GM21360 (cell line): ENCODE results near the gene AFMID.
"Not testable (repeated sequence)": the region's sequence is repeated elsewhere in the genome, so short reads cannot be mapped to it uniquely, and the experiment has no call there.

Experiments
- ATAC-seq: cut with Tn5 transposase; IDR thresholded peaks from one replicate; pipeline ENCODE4 v1.9.1; 2021; ENCODE audit warnings: mild to moderate bottlenecking, moderate library complexity; ENCODE audit not compliant: unreplicated experiment

Gene AFMID

DNA sequence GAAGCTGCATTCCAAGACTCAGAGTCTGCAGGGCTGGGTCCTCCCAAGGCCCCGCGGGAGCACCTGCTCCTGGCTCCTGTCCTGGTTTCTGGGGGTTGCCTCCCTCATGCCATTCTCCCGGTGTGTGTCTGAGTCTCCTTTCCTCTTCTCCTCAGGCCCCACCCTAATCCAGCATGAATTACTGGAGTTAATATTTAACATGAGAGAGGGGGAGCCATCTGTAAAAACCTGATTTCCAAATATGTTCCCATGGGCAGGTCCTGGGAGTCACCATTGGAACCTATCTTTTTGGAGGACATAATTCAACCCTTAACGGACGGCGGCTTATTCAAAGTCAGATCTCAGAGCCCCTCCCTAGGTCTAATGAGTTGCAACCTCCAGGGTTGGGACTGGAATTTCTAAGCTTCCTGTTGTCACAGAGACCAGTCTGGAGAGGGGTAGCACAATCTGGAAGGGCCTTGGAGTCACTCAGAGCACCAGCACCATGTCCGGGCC is 35.6 kb upstream of the AFMID start:
- ATAC-seq = no peak

- peak; percentile 39 for ATAC-seq
These were observed 32.0 kb upstream of the AFMID start for GRCh38 chr17:78154903-78155811.

DNA sequence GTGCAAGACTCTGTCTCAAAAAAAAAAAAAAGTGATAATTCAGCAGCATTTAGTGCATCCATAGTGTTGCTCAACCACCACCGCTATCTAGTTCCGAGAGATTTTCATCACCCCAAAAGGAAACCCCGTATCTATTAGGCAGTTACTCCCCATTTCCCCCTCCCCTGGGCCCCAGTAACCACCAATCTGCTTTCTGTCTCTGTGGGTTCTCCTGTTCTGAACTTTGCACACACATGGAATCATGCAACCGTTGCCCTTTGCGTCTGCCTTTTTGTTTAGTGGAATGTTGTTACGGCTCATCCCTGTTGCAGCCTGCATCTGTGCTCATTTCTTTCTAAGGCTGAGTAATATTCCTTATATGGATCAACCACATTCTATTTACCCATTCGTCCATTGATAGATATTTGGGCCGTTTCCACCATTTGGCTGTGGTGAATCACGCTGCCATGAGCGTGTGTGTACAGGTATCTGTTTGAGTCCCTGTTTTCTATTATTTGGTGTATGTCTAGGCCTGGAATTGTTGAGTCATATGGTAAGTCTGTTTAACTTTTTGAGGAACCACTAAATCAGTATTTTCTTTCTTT is 27.5 kb upstream of the AFMID start:
- no peak for ATAC-seq

- no peak for ATAC-seq
These were observed 23.0 kb upstream of the AFMID start for GRCh38 chr17:78163881-78164747.

- ATAC-seq = no peak
These were observed 22.2 kb upstream of the AFMID start for GRCh38 chr17:78164748-78165607.

DNA sequence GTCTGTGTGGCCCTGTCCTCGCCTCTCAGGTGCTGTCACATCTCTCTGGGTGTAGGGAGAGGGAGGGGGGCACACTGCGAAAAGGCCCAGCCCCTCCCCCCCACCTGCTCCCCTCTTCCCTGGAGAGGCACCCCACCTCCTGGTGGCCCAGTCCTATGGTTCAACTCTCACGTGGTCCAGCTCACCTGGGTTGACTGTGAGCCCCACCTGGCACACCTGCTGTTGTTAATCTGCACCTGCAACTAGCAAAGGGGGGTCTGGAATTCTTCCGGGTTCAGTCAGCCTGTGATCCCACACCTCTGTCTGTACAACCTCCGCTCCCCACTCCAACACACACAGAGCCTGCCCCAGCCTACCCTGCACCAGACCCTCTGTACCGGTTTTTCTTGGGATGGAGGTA is 20.7 kb upstream of the AFMID start:
- ATAC-seq = no peak

- ATAC-seq = peak; percentile 50
These were observed 18.8 kb upstream of the AFMID start, which contains the start of gene SYNGR2 for GRCh38 chr17:78168242-78168902. SYNGR2 (plus strand) TSS chr17:78168581; CDS start chr17:78168617, 36 bp downstream.

DNA sequence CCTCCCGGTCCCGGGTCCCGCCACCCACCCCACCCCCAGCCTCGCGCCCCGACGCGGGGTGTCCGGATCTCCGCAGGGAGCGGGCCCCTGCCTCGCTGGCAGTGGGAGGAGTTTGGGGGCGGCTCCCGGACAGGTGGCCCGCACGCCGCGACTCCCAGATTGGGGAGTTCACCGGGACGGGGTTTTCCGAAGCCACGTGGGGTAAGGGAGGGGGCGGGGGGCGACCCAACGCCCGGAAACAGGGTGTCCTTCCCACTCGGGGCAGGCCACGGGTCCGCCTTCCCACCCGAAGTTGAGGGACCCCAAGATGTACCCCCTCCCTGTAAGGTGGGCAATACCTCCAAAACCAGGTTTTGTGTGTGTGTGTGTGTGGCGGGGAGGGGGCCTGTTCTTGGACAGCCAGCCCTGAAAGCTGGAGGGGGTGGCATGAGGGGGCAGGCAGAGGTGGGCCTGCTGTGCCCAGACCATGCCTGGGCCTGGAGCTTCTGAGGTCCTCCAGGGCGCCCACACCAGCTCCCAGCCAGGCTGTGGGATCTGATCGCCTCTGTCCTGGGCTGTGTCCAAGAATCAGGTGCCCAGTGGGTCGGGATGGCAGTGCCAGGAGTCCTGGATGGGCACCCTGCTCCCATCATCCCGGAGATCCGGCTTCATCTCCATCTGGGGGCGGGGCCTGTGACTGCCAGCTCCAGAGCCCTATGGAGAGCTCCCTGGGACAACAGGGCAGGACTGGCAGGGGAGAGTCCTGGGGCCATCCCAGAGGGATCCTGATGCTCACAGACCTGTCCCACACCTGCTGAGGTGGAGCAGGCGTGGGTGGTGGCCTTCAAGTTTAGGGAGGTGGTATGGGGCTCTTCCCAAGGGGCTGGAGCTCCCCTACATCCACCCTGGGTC is 18.0 kb upstream of the AFMID start:
- peak; percentile 14 for ATAC-seq

DNA sequence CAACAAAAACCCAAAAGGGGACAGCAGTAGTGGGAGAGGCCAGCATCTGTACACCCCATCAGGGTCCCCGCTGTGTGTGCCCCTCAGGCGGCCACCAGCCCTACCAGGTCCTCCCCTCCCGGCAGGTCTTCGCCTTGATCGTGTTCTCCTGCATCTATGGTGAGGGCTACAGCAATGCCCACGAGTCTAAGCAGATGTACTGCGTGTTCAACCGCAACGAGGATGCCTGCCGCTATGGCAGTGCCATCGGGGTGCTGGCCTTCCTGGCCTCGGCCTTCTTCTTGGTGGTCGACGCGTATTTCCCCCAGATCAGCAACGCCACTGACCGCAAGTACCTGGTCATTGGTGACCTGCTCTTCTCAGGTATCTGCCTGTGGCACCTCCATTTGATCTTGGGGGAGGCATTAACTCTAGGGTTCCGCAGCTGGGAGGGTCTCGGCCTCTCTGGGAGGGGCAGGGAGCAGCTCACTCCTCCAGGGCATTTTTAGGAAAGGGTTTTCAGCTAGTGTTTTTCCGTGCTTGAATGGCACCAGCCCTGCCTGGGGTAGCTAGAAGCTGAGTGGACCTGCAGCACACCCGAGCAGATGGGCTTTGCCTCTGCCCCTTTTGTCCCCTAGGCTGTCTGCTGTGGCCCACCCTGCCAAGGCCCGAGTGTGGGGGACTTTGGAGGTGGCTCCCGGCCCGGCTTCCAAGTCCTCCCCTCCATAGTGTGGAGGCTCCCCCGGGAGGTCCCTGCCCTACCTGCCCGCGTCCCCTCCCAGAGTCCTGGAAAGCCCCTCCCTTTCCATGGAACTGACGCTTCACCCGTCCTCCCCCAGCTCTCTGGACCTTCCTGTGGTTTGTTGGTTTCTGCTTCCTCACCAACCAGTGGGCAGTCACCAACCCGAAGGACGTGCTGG is 16.2 kb upstream of the AFMID start:
- no peak for ATAC-seq

GRCh38 chr17:78171591-78172248 is 15.4 kb upstream of the AFMID start:
- not testable (repeated sequence) for ATAC-seq

GRCh38 chr17:78172249-78173051 is 14.7 kb upstream of the AFMID start:
- no peak for ATAC-seq

GRCh38 chr17:78173097-78173715 is 14.0 kb upstream of the AFMID start:
- ATAC-seq = no peak

DNA sequence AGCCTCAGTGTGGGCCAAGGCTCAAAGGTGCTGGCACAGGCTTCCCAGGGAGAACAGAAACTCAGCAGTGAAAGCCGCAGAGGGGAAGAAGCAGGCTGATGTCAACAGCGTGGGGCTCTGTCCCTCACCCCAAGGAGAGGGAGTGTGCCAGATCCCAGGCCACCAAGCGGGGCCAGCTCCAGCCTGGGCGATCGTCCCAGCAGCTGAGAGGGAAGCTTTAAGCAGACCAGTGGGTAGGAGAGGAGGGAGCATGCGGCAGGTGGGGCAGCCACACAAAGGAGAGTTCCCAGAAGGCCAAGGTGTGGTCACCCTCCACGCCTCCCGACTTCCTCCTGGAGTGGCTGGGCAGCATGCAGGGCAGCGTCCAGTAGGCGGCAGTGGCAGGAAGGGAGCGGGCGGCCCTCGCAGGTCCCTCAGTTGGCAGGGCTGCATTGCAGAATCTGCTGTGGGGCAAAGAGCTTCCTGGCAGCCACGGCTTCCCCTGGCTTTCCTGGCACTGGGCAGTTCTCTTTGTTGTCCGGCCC is 12.8 kb upstream of the AFMID start:
- no peak for ATAC-seq

- no peak for ATAC-seq
These were observed 12.1 kb upstream of the AFMID start for GRCh38 chr17:78174870-78175642.

GRCh38 chr17:78175643-78175981 is 11.6 kb upstream of the AFMID start:
- ATAC-seq = no peak
